ENCODE data around the gene EIF4E1B. TPM values are rescaled to one million over a fixed set of nuclear protein-coding genes. Genes with fewer than 3 reads are reported as not detected.

The EIF4E1B gene
- total RNA-seq, 1 donor from 2014 or later: not detected

- Histone ChIP-seq H3K9me3 (replicated peaks) (peaks cover 3% of the 10 kb centered on the region), H3K4me1 (peaks cover 17% of the 10 kb centered on the region), H3K36me3 (no peaks in the 10 kb centered on the region), H3K4me3 (no peak overlapping the region), H3K27me3 (ENCODE audit: low read depth) (peaks cover 90% of the 10 kb centered on the region), H3K27ac (replicated peaks) (no peak overlapping the region)
- no peak for DNase-seq
- intact Hi-C loops (cut with micrococcal nuclease): no loop called here
- TF ChIP-seq CTCF (IDR thresholded peaks at IDR 0.05; ENCODE audit: borderline replicate concordance): no peak
Measured at GRCh38 chr5:176692839-176693476, 62.5 kb downstream of the EIF4E1B start.

GRCh38 chr5:176693477-176693851 is 63.0 kb downstream of the EIF4E1B start:
- peaks cover 17% of the 10 kb centered on the region for H3K4me1 ChIP-seq
- no peak for TF ChIP-seq CTCF (IDR thresholded peaks at IDR 0.05; ENCODE audit: borderline replicate concordance)
- peaks cover 95% of the 10 kb centered on the region for H3K27me3 ChIP-seq (ENCODE audit: low read depth)
- H3K27ac ChIP-seq (replicated peaks): no peak overlapping the region
- intact Hi-C loops (cut with micrococcal nuclease): no loop called here
- peaks cover 3% of the 10 kb centered on the region for H3K9me3 ChIP-seq (replicated peaks)
- no peak overlapping the region for H3K4me3 ChIP-seq
- no peaks in the 10 kb centered on the region for H3K36me3 ChIP-seq
- no peak for DNase-seq

- TF ChIP-seq CTCF (IDR thresholded peaks at IDR 0.05; ENCODE audit: borderline replicate concordance): no peak
- Histone ChIP-seq H3K27ac (replicated peaks) (no peak overlapping the region), H3K9me3 (replicated peaks) (peaks cover 3% of the 10 kb centered on the region), H3K4me3 (no peak overlapping the region), H3K27me3 (ENCODE audit: low read depth) (peaks cover 98% of the 10 kb centered on the region), H3K4me1 (peaks cover 17% of the 10 kb centered on the region), H3K36me3 (no peaks in the 10 kb centered on the region)
- no peak for DNase-seq
- intact Hi-C loops (cut with micrococcal nuclease): no loop called here
Measured at GRCh38 chr5:176694146-176694545, 63.7 kb downstream of the EIF4E1B start.

- Histone ChIP-seq H3K9me3 (replicated peaks) (peaks cover 3% of the 10 kb centered on the region), H3K36me3 (no peaks in the 10 kb centered on the region), H3K27ac (replicated peaks) (peak overlapping the region; percentile 27), H3K4me1 (peaks cover 17% of the 10 kb centered on the region), H3K4me3 (no peak overlapping the region), H3K27me3 (ENCODE audit: low read depth) (peaks cover 98% of the 10 kb centered on the region)
- TF ChIP-seq CTCF (IDR thresholded peaks at IDR 0.05; ENCODE audit: borderline replicate concordance): no peak
- DNase-seq: no peak
- intact Hi-C loops (cut with micrococcal nuclease): no loop called here
Measured at GRCh38 chr5:176694631-176695030, 64.2 kb downstream of the EIF4E1B start.

- no peaks in the 10 kb centered on the region for H3K36me3 ChIP-seq
- no peak for TF ChIP-seq CTCF (IDR thresholded peaks at IDR 0.05; ENCODE audit: borderline replicate concordance)
- H3K4me3 ChIP-seq: no peak overlapping the region
- H3K4me1 ChIP-seq: peaks cover 17% of the 10 kb centered on the region
- no peak for DNase-seq
- peak overlapping the region; percentile 27 for H3K27ac ChIP-seq (replicated peaks)
- H3K9me3 ChIP-seq (replicated peaks): peaks cover 3% of the 10 kb centered on the region
- intact Hi-C loops (cut with micrococcal nuclease): no loop called here
- peaks cover 98% of the 10 kb centered on the region for H3K27me3 ChIP-seq (ENCODE audit: low read depth)
Measured at GRCh38 chr5:176695073-176695472, 64.6 kb downstream of the EIF4E1B start.

Small RNA genes lying within 50 kb of the gene (microRNA-seq; reads per million reads assigned to microRNA genes)
- not detected for gene MIR4281

Other genes starting within 250 kb of the EIF4E1B start
- gene NOP16, start 242.1 kb upstream of the EIF4E1B start, total RNA-seq: 19.1 TPM
- 217 TPM for gene HIGD2A, start 241.9 kb upstream of the EIF4E1B start, total RNA-seq
- 216 TPM for gene CLTB, start 214.1 kb upstream of the EIF4E1B start, total RNA-seq
- gene FAF2, start 182.3 kb upstream of the EIF4E1B start, total RNA-seq: 13.0 TPM
- 28.2 TPM for gene RNF44, start 93.3 kb upstream of the EIF4E1B start, total RNA-seq
- 0.33 TPM for gene CDHR2, start 81.3 kb upstream of the EIF4E1B start, total RNA-seq
- 0.58 TPM for gene GPRIN1, start 20.5 kb upstream of the EIF4E1B start, total RNA-seq
- 0.44 TPM for gene SNCB, start 141 bp upstream of the EIF4E1B start, total RNA-seq
- gene TSPAN17, start 16.8 kb downstream of the EIF4E1B start, total RNA-seq: 31.0 TPM
- gene UNC5A, start 179.9 kb downstream of the EIF4E1B start, total RNA-seq: not detected

Measured in left ventricle myocardium inferior (tissue), 1 donor.